Tibial nerve (tissue), 4 donors: Measurements from ENCODE around the gene VEZF1. TPM values are rescaled to one million over a fixed set of nuclear protein-coding genes. Genes with fewer than 3 reads are reported as not detected.

ENCODE experiments used
- DNase-seq, 2 donors: peaks; one replicate each; pipeline ENCODE4 v3.0.0-alpha.2; 2019; ENCODE audit warnings: low spot score in 2 of 2
- H3K27ac ChIP-seq, 4 donors: fragments of 200-600 bp; sonication (generic) in 3 of 4; one replicate each; pipeline ENCODE4 v1.5.1; 2017 to 2019; ENCODE audit warnings: mild to moderate bottlenecking in 1 of 4
- H3K27me3 ChIP-seq, 2 donors: fragments of 200-600 bp; sonication (generic) in 1 of 2; one replicate each; pipeline versions ENCODE4 v1.5.1 to v1.6.0; 2017 to 2019
- H3K36me3 ChIP-seq, 3 donors: fragments of 200-600 bp; sonication (generic); one replicate each; pipeline ENCODE4 v1.5.1; 2018 to 2019
- H3K4me1 ChIP-seq, 4 donors: fragments of 200-600 bp; sonication (generic) in 3 of 4; one replicate each; pipeline ENCODE4 v1.5.1; 2017 to 2019
- H3K4me3 ChIP-seq, 4 donors: fragments of 200-600 bp; sonication (generic) in 3 of 4; one replicate each; pipeline ENCODE4 v1.5.1; 2017 to 2019; ENCODE audit warnings: mild to moderate bottlenecking in 1 of 4, moderate library complexity in 1 of 4
- H3K9me3 ChIP-seq, 4 donors: fragments of 200-600 bp; sonication (generic) in 3 of 4; one replicate each; pipeline ENCODE4 v1.5.1; 2017 to 2019
- EP300 ChIP-seq, 2 donors: sonication (generic); formaldehyde crosslinking; IDR thresholded peaks; one replicate each; pipeline ENCODE4 v1.6.1; 2017; ENCODE audit warnings: antibody characterized with exemption in 2 of 2, mild to moderate bottlenecking in 1 of 2
- POLR2A ChIP-seq, 2 donors: fragments of 450-650 bp; IDR thresholded peaks; one replicate each; pipeline ENCODE4 v1.6.1; 2017; ENCODE audit warnings: antibody characterized with exemption in 2 of 2, mild to moderate bottlenecking in 2 of 2, moderate library complexity in 2 of 2
- WGBS, 2 donors: methylation state at CpG; one replicate each; pipeline ENCODE4 v1.1.5; 2018; 5-methylcytosine and 5-hydroxymethylcytosine counted together
- total RNA-seq, 4 donors: library from RNA; depleted of rRNA; stranded (reverse); fragments of >200 nt; gene quantifications; one replicate each; pipeline ENCODE4 v1.1.0, GENCODE V29; 2016
- TF ChIP-seq, protein P1 (sequence below), 5 experiments: fragments of 200-600 bp in 3 of 5; fragments of 450-650 bp in 2 of 5; sonication (generic) in 3 of 5; IDR thresholded peaks; one replicate each; pipeline ENCODE4 v1.5.1; 2016 to 2019; ENCODE audit warnings: antibody characterized with exemption in 5 of 5, mild to moderate bottlenecking in 3 of 5, moderate library complexity in 2 of 5

The VEZF1 gene
- total RNA-seq, 4 donors from 2014 or later: 42.3 to 66.0 (median 48.3) TPM

GRCh38 chr17:57990037-57990436, 2.0 kb upstream of the VEZF1 start:
- no peak for DNase-seq
- H3K36me3 ChIP-seq: no peaks in the 10 kb centered on the region
- H3K27me3 ChIP-seq: no peaks in the 10 kb centered on the region
- TF ChIP-seq, protein P1, sequence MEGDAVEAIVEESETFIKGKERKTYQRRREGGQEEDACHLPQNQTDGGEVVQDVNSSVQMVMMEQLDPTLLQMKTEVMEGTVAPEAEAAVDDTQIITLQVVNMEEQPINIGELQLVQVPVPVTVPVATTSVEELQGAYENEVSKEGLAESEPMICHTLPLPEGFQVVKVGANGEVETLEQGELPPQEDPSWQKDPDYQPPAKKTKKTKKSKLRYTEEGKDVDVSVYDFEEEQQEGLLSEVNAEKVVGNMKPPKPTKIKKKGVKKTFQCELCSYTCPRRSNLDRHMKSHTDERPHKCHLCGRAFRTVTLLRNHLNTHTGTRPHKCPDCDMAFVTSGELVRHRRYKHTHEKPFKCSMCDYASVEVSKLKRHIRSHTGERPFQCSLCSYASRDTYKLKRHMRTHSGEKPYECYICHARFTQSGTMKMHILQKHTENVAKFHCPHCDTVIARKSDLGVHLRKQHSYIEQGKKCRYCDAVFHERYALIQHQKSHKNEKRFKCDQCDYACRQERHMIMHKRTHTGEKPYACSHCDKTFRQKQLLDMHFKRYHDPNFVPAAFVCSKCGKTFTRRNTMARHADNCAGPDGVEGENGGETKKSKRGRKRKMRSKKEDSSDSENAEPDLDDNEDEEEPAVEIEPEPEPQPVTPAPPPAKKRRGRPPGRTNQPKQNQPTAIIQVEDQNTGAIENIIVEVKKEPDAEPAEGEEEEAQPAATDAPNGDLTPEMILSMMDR (IDR thresholded peaks at IDR 0.05): no peak
- TF ChIP-seq EP300 (IDR thresholded peaks at IDR 0.05) (no peak), POLR2A (IDR thresholded peaks at IDR 0.05) (no peak)
- WGBS, 2 donors: 51 to 57% methylated on average over 2 of the region's 2 CpGs
- peak overlapping the region in 3 of 4 donors; percentile 97 to 99 (median 98) for H3K27ac ChIP-seq
- H3K4me1 ChIP-seq: peaks cover 0 to 61% (median 35%) of the 10 kb centered on the region in 4 donors
- H3K9me3 ChIP-seq: no peaks in the 10 kb centered on the region
- H3K4me3 ChIP-seq: no peak overlapping the region

- WGBS, 2 donors: 2% methylated on average over 26 to 28 of the region's 54 CpGs
- peak; percentile 32 to 35 for DNase-seq
- no peaks in the 10 kb centered on the region for H3K27me3 ChIP-seq
- H3K4me3 ChIP-seq: peak overlapping the region; percentile 81 to 92 (median 88)
- TF ChIP-seq, protein P1 (IDR thresholded peaks at IDR 0.05): peak in 1 of 5 experiments; percentile 21
- TF ChIP-seq EP300 (IDR thresholded peaks at IDR 0.05): peak in 1 of 2 donors; percentile 51
- no peak for TF ChIP-seq POLR2A (IDR thresholded peaks at IDR 0.05)
- peaks cover 0 to 61% (median 40%) of the 10 kb centered on the region in 4 donors for H3K4me1 ChIP-seq
- H3K36me3 ChIP-seq: no peaks in the 10 kb centered on the region
- no peaks in the 10 kb centered on the region for H3K9me3 ChIP-seq
- H3K27ac ChIP-seq: peak overlapping the region; percentile 91 to 99 (median 98)
Observed at GRCh38 chr17:57988301-57989250, 522 bp upstream of the VEZF1 start.

DNA sequence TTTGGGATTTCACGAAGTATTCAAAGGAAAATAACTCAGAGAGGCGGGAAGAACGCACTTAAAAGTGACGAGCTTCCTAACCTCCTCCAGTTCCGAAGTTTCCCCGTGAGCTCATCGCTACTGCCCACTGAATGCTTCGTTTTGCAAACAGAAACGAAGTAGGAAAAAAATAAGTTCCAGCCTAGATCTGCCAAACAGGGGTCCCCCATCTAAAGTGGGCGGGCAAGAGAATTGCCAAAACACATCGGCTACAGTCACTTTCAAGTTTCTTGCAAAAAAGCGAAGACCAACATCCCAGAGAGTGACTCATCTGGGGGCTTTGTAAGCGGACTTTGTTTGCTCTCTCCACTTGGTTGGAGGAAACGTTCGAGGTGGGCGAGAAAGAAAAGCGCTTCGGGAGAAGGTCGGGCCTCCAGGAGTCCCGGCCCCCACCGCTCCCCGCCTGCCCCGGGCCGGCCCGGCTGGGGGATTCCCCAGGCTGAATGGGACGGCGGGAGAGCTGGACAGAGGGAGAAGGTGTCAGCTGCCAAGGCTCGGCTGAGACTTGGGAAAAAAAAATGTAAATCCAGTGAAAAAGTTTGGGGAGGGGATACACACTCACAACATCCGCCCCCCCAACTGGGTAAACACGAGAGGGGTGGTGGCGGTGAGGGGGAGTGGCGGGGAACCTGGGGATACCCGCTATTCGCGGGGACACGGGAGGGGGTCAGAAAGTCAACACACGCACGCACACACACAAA, 1.0 kb downstream of the VEZF1 start:
- WGBS, 2 donors: 0% methylated on average over 38 of the region's 38 CpGs
- H3K4me1 ChIP-seq: peaks cover 0 to 64% (median 50%) of the 10 kb centered on the region in 4 donors

DNA sequence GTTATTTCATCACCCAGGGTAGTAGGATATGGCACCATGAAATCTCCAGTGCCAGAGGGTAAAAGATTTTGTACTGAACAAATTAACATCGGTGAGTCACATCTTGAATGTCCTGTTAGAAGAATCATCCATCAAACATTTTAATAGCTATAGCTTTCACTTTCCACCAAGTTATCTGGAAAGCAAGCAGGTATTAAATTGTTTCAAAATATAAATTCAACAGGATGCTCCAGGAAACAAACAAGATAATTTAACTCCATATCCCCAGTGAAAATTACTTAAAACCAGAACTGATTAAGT, 2.4 kb downstream of the VEZF1 start:
- Histone ChIP-seq H3K4me1 (peaks cover 0 to 72% (median 56%) of the 10 kb centered on the region in 4 donors), H3K27me3 (no peaks in the 10 kb centered on the region), H3K36me3 (peaks cover 0 to 7% (median 0%) of the 10 kb centered on the region in 3 donors), H3K27ac (peak overlapping the region in 2 of 4 donors; percentile 98 to 99), H3K4me3 (no peak overlapping the region), H3K9me3 (no peaks in the 10 kb centered on the region)
- 6 to 16% methylated on average over 1 of the region's 1 CpG for WGBS, 2 donors
- no peak for TF ChIP-seq EP300 (IDR thresholded peaks at IDR 0.05)
- no peak for TF ChIP-seq POLR2A (IDR thresholded peaks at IDR 0.05)
- TF ChIP-seq, protein P1 (IDR thresholded peaks at IDR 0.05): no peak
- DNase-seq: no peak

More for the DNA sequence above, 1.0 kb downstream of the VEZF1 start:
- peak overlapping the region; percentile 91 to 99 (median 98) for H3K27ac ChIP-seq
- DNase-seq: no peak
- TF ChIP-seq EP300 (IDR thresholded peaks at IDR 0.05): peak in 1 of 2 donors; percentile 53
- TF ChIP-seq, protein P1 (IDR thresholded peaks at IDR 0.05): no peak
- TF ChIP-seq POLR2A (IDR thresholded peaks at IDR 0.05): peak in 1 of 2 donors; percentile 15
- H3K36me3 ChIP-seq: no peaks in the 10 kb centered on the region
- peak overlapping the region; percentile 83 to 92 (median 88) for H3K4me3 ChIP-seq
- no peaks in the 10 kb centered on the region for H3K9me3 ChIP-seq
- H3K27me3 ChIP-seq: no peaks in the 10 kb centered on the region
